ENCODE results near the gene FSIP1. TPM values are rescaled to one million over a fixed set of nuclear protein-coding genes. Genes with fewer than 3 reads are reported as not detected.

Gene FSIP1
- total RNA-seq, 1 experiment from 2014 or later, result 0.79 TPM

- H3K9me3 ChIP-seq (replicated peaks), result no peaks in the 10 kb centered on the region
- H3K4me3 ChIP-seq, result no peak overlapping the region
- H3K36me3 ChIP-seq, result no peaks in the 10 kb centered on the region
- H3K27ac ChIP-seq, result no peak overlapping the region
- peaks cover 24% of the 10 kb centered on the region for H3K4me1 ChIP-seq (replicated peaks)
- H3K27me3 ChIP-seq (replicated peaks), result no peaks in the 10 kb centered on the region
- no peak for DNase-seq (ENCODE audit: low read depth in 1 of 2, low spot score in 2 of 2)
These were observed 137.3 kb downstream of the FSIP1 start for GRCh38 chr15:39645138-39645975.

GRCh38 chr15:39644136-39644535 lies 138.5 kb downstream of the FSIP1 start:
- no peak overlapping the region for H3K27ac ChIP-seq
- H3K36me3 ChIP-seq, result no peaks in the 10 kb centered on the region
- H3K4me1 ChIP-seq (replicated peaks), result peaks cover 24% of the 10 kb centered on the region
- H3K4me3 ChIP-seq, result no peak overlapping the region
- no peaks in the 10 kb centered on the region for H3K9me3 ChIP-seq (replicated peaks)
- H3K27me3 ChIP-seq (replicated peaks), result no peaks in the 10 kb centered on the region
- DNase-seq (ENCODE audit: low read depth in 1 of 2, low spot score in 2 of 2), result no peak

GRCh38 chr15:39643727-39644126 lies 138.9 kb downstream of the FSIP1 start:
- Histone ChIP-seq H3K36me3 (no peaks in the 10 kb centered on the region), H3K27ac (no peak overlapping the region), H3K4me1 (replicated peaks) (peaks cover 24% of the 10 kb centered on the region), H3K27me3 (replicated peaks) (no peaks in the 10 kb centered on the region), H3K4me3 (no peak overlapping the region), H3K9me3 (replicated peaks) (no peaks in the 10 kb centered on the region)
- DNase-seq (ENCODE audit: low read depth in 1 of 2, low spot score in 2 of 2), result no peak

GRCh38 chr15:39642011-39642640 lies 140.5 kb downstream of the FSIP1 start:
- no peaks in the 10 kb centered on the region for H3K36me3 ChIP-seq
- no peaks in the 10 kb centered on the region for H3K9me3 ChIP-seq (replicated peaks)
- peak in 1 of 2 experiments; percentile 63 for DNase-seq (ENCODE audit: low read depth in 1 of 2, low spot score in 2 of 2)
- no peaks in the 10 kb centered on the region for H3K27me3 ChIP-seq (replicated peaks)
- no peak overlapping the region for H3K4me3 ChIP-seq
- H3K27ac ChIP-seq, result peak overlapping the region; percentile 63
- H3K4me1 ChIP-seq (replicated peaks), result peaks cover 24% of the 10 kb centered on the region

- Histone ChIP-seq H3K9me3 (replicated peaks) (no peaks in the 10 kb centered on the region), H3K27me3 (replicated peaks) (no peaks in the 10 kb centered on the region), H3K27ac (peak overlapping the region; percentile 63), H3K36me3 (no peaks in the 10 kb centered on the region), H3K4me3 (no peak overlapping the region), H3K4me1 (replicated peaks) (peaks cover 24% of the 10 kb centered on the region)
- DNase-seq (ENCODE audit: low read depth in 1 of 2, low spot score in 2 of 2), result no peak
These were observed 141.3 kb downstream of the FSIP1 start for GRCh38 chr15:39641191-39641889.

GRCh38 chr15:39640665-39641064 lies 142.0 kb downstream of the FSIP1 start:
- DNase-seq (ENCODE audit: low read depth in 1 of 2, low spot score in 2 of 2), result no peak
- Histone ChIP-seq H3K27ac (no peak overlapping the region), H3K4me3 (no peak overlapping the region), H3K27me3 (replicated peaks) (no peaks in the 10 kb centered on the region), H3K36me3 (no peaks in the 10 kb centered on the region), H3K4me1 (replicated peaks) (peaks cover 24% of the 10 kb centered on the region), H3K9me3 (replicated peaks) (no peaks in the 10 kb centered on the region)

- Histone ChIP-seq H3K4me1 (replicated peaks) (peaks cover 24% of the 10 kb centered on the region), H3K27me3 (replicated peaks) (no peaks in the 10 kb centered on the region), H3K36me3 (no peaks in the 10 kb centered on the region), H3K4me3 (no peak overlapping the region), H3K27ac (no peak overlapping the region), H3K9me3 (replicated peaks) (no peaks in the 10 kb centered on the region; the same call in 1 of the 2 replicates)
- DNase-seq (ENCODE audit: low read depth in 1 of 2, low spot score in 2 of 2), result no peak
These were observed 143.6 kb downstream of the FSIP1 start for GRCh38 chr15:39639037-39639436.

GRCh38 chr15:39638041-39638440 lies 144.6 kb downstream of the FSIP1 start:
- H3K36me3 ChIP-seq, result no peaks in the 10 kb centered on the region
- H3K4me3 ChIP-seq, result no peak overlapping the region
- H3K4me1 ChIP-seq (replicated peaks), result peaks cover 23% of the 10 kb centered on the region
- no peak overlapping the region for H3K27ac ChIP-seq
- DNase-seq (ENCODE audit: low read depth in 1 of 2, low spot score in 2 of 2), result no peak
- H3K27me3 ChIP-seq (replicated peaks), result no peaks in the 10 kb centered on the region
- H3K9me3 ChIP-seq (replicated peaks), result no peaks in the 10 kb centered on the region; the same call in 1 of the 2 replicates

GRCh38 chr15:39631357-39631756 lies 151.3 kb downstream of the FSIP1 start:
- H3K4me1 ChIP-seq (replicated peaks), result peaks cover 19% of the 10 kb centered on the region
- no peaks in the 10 kb centered on the region for H3K27me3 ChIP-seq (replicated peaks)
- H3K27ac ChIP-seq, result no peak overlapping the region
- H3K9me3 ChIP-seq (replicated peaks), result no peaks in the 10 kb centered on the region; the same call in 1 of the 2 replicates
- no peak overlapping the region for H3K4me3 ChIP-seq
- no peak for DNase-seq (ENCODE audit: low read depth in 1 of 2, low spot score in 2 of 2)
- H3K36me3 ChIP-seq, result no peaks in the 10 kb centered on the region

- no peak for DNase-seq (ENCODE audit: low read depth in 1 of 2, low spot score in 2 of 2)
- Histone ChIP-seq H3K4me1 (replicated peaks) (peaks cover 34% of the 10 kb centered on the region), H3K27ac (peak overlapping the region; percentile 21; the same call in 1 of the 2 replicates), H3K36me3 (no peaks in the 10 kb centered on the region), H3K9me3 (replicated peaks) (no peaks in the 10 kb centered on the region; the same call in 1 of the 2 replicates), H3K4me3 (no peak overlapping the region), H3K27me3 (replicated peaks) (no peaks in the 10 kb centered on the region)
These were observed 152.7 kb downstream of the FSIP1 start for GRCh38 chr15:39629906-39630305.

- H3K27ac ChIP-seq, result peak overlapping the region; percentile 21; the same call in 1 of the 2 replicates
- peaks cover 39% of the 10 kb centered on the region for H3K4me1 ChIP-seq (replicated peaks)
- H3K27me3 ChIP-seq (replicated peaks), result no peaks in the 10 kb centered on the region
- DNase-seq (ENCODE audit: low read depth in 1 of 2, low spot score in 2 of 2), result peak in 1 of 2 experiments; percentile 18
- H3K36me3 ChIP-seq, result no peaks in the 10 kb centered on the region
- no peak overlapping the region for H3K4me3 ChIP-seq
- no peaks in the 10 kb centered on the region; the same call in 1 of the 2 replicates for H3K9me3 ChIP-seq (replicated peaks)
These were observed 153.3 kb downstream of the FSIP1 start for GRCh38 chr15:39629371-39629770.

- Histone ChIP-seq H3K27ac (no peak overlapping the region), H3K4me3 (no peak overlapping the region), H3K9me3 (replicated peaks) (no peaks in the 10 kb centered on the region), H3K36me3 (no peaks in the 10 kb centered on the region), H3K4me1 (replicated peaks) (peaks cover 45% of the 10 kb centered on the region), H3K27me3 (replicated peaks) (no peaks in the 10 kb centered on the region)
- DNase-seq (ENCODE audit: low read depth in 1 of 2, low spot score in 2 of 2), result no peak
These were observed 153.9 kb downstream of the FSIP1 start for GRCh38 chr15:39628546-39629257.

- H3K27me3 ChIP-seq (replicated peaks), result no peaks in the 10 kb centered on the region
- no peak overlapping the region for H3K27ac ChIP-seq
- H3K4me3 ChIP-seq, result no peak overlapping the region
- peaks cover 45% of the 10 kb centered on the region for H3K4me1 ChIP-seq (replicated peaks)
- no peaks in the 10 kb centered on the region for H3K36me3 ChIP-seq
- no peak for DNase-seq (ENCODE audit: low read depth in 1 of 2, low spot score in 2 of 2)
- H3K9me3 ChIP-seq (replicated peaks), result no peaks in the 10 kb centered on the region
These were observed 154.5 kb downstream of the FSIP1 start for GRCh38 chr15:39628144-39628508.

Measured in SJSA1 (cell line).